HL-60 (cell line): Measurements from ENCODE around the gene RTF2.

Experiments
- CTCF ChIP-seq: IDR thresholded peaks from one replicate; pipeline ENCODE4 v1.5.1; 2011; ENCODE audit warnings: low read length, control low read depth, inconsistent platforms; ENCODE audit not compliant: insufficient read depth
- GABPA ChIP-seq: IDR thresholded peaks from 2 replicates; pipeline ENCODE4 v1.6.1; 2012; ENCODE audit warnings: low read depth
- POLR2AphosphoS5 ChIP-seq: IDR thresholded peaks from 2 replicates; pipeline ENCODE4 v1.6.1; 2012; ENCODE audit warnings: low read depth
- REST ChIP-seq: IDR thresholded peaks from 2 replicates; pipeline ENCODE4 v1.6.1; 2012; ENCODE audit warnings: low read depth; ENCODE audit not compliant: insufficient replicate concordance

- TF ChIP-seq CTCF (no peak), REST (no peak), POLR2AphosphoS5 (no peak), GABPA (no peak)
These were observed 28.6 kb upstream of the RTF2 start for GRCh38 chr20:56439771-56440291.
